SH-SY5Y (cell line): Measurements from ENCODE around the gene ITGB4.

ENCODE experiments used
- GATA2 ChIP-seq: IDR thresholded peaks from 2 replicates; pipeline ENCODE4 v1.6.1; 2011; ENCODE audit warnings: mild to moderate bottlenecking, low read depth, low read length
- GATA3 ChIP-seq: IDR thresholded peaks from 2 replicates; pipeline ENCODE4 v1.6.1; 2011; ENCODE audit warnings: low read depth, mild to moderate bottlenecking, low read length, moderate library complexity

Gene ITGB4

GRCh38 chr17:75720656-75721462 lies at the start of gene ITGB4:
TSS of gene ITGB4 (plus strand) at chr17:75721459. CDS start at chr17:75724704, 3,245 bp downstream.
- no peak for TF ChIP-seq GATA3
- TF ChIP-seq GATA2 = no peak

GRCh38 chr17:75672011-75672410 lies 49.2 kb upstream of the ITGB4 start:
- TF ChIP-seq GATA3 = no peak
- TF ChIP-seq GATA2 = no peak

GRCh38 chr17:75673487-75673886 lies 47.8 kb upstream of the ITGB4 start:
- no peak for TF ChIP-seq GATA2
- no peak for TF ChIP-seq GATA3

GRCh38 chr17:75676461-75676860 lies 44.8 kb upstream of the ITGB4 start:
- no peak for TF ChIP-seq GATA2
- no peak for TF ChIP-seq GATA3

- TF ChIP-seq GATA3 (no peak), GATA2 (no peak)
Measured at GRCh38 chr17:75679706-75680211, 41.5 kb upstream of the ITGB4 start.

GRCh38 chr17:75680431-75680830 lies 40.8 kb upstream of the ITGB4 start:
- no peak for TF ChIP-seq GATA3
- no peak for TF ChIP-seq GATA2

DNA sequence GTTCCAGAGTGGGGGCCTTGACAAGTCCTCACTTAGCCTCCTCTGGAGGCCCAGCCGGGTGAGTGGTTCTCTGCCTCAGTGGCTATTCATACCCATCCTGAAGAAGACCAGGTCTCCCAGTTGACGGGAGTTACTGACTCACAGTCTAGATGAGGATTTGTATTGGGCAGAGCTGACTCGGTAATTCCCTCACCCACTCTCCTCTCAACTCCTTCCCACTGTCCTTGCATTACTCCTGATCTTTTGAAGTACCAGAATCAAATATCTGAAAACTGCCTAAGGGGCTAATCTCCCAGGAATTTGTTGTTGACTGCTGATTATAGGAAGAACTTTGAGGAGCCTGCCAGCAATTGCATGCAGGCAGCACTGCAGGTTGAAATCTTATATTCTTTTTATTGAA lies 40.0 kb upstream of the ITGB4 start:
- TF ChIP-seq GATA3 (no peak), GATA2 (no peak)

DNA sequence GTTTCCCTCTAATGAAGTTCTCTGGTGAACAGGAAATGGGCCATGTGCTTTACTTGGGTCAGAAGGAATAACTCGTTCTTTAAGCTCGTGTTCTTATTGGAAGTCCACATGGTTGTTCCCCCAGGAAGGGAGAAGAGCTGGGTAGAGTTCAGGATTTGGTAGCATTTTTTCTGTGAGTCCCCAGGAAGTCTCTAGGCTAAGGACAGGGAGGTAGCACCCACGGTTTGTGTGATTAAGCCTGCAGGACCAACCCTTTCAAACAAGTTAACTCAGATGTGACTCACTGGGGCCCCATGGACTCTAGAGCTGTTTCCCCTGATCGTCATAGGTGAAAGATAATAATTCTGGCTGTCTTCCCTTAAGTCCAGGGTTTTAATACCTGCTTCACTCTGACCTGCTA lies 37.7 kb upstream of the ITGB4 start:
- TF ChIP-seq GATA3 (no peak), GATA2 (no peak)

DNA sequence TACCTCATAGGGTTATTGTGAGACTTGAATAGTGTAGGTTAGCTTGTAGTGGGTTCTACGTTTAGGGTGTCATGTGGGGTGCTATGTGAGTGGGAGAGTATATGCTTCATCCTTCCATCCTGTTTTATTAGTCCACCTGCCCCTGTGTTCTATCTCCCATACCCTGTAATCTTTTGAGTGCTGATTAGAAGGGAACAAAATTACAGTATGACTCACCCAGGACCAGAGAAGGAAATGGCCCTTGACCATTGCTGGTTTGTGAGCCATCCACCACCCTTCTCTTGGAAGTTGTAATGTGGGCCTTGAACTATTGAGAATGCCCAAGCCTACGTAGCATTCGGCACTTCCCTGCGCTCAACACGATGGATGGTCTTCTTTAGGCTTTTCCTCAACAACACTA lies 37.0 kb upstream of the ITGB4 start:
- TF ChIP-seq GATA2 (no peak), GATA3 (no peak)

DNA sequence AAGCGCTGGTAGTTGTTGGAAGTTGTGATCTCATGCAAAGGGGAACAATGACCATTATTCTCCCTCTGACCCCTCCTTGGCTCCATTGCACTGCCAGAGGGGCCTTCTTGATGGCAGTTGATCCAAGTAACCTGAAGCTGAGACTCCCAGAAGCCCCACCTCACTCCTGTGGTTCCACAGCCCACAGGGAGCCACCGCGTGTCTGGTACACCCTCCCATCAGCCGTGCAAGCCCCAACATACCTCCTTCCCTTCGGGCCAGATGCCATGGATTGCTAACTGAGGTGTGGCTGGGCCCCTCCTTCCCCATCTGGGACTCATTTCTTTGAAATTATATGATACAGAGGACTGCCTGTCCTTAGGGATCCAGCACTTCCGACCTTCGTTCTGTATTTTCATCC lies 36.3 kb upstream of the ITGB4 start:
- no peak for TF ChIP-seq GATA2
- no peak for TF ChIP-seq GATA3

- TF ChIP-seq GATA3 = no peak
- TF ChIP-seq GATA2 = no peak
Measured at GRCh38 chr17:75685499-75685898, 35.8 kb upstream of the ITGB4 start.

GRCh38 chr17:75688209-75688825 lies 32.9 kb upstream of the ITGB4 start:
- TF ChIP-seq GATA2 (no peak), GATA3 (no peak)

DNA sequence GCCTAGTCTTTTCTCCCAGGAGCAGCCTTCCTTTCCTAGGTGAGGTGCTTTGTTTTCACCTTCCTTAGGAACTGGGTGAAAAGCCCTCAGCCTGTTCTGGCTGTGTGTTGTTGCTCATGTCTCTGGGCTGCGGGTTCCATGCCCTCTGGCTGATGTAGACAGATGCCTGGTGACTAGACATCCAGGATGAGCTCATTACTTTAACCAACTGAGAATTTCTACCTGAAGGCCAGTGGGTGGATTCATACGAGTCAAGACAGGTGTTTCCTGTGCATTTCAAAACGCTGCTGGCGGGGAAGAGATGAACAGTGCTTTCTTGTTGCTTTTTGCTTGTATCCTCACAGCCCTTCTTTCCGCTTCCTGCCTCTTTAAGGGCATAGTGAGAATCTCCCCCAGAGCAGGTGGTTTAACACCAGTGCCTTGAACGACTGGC lies 31.8 kb upstream of the ITGB4 start:
- TF ChIP-seq GATA3 = no peak
- TF ChIP-seq GATA2 = no peak

DNA sequence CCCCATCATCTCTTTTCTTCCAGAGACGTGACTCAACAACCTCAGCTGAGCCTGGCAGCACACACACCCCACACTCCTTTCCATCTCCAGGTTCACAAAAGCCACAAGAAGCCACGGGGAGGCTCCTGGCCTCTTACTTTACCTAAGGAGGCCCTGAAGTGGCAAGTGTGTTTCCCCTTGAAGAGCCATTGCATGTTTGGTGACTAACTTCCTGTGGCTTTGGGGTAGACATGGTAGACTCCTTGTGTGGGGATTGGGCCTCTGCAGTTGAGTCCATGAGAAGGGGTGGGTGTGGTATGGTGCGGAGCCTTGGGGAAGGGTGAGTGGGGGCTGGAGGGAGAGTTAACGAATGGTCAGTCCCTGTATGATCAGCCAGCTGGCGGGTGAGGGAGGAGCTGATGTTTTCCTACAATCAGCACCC lies 29.9 kb upstream of the ITGB4 start:
- no peak for TF ChIP-seq GATA2
- no peak for TF ChIP-seq GATA3

DNA sequence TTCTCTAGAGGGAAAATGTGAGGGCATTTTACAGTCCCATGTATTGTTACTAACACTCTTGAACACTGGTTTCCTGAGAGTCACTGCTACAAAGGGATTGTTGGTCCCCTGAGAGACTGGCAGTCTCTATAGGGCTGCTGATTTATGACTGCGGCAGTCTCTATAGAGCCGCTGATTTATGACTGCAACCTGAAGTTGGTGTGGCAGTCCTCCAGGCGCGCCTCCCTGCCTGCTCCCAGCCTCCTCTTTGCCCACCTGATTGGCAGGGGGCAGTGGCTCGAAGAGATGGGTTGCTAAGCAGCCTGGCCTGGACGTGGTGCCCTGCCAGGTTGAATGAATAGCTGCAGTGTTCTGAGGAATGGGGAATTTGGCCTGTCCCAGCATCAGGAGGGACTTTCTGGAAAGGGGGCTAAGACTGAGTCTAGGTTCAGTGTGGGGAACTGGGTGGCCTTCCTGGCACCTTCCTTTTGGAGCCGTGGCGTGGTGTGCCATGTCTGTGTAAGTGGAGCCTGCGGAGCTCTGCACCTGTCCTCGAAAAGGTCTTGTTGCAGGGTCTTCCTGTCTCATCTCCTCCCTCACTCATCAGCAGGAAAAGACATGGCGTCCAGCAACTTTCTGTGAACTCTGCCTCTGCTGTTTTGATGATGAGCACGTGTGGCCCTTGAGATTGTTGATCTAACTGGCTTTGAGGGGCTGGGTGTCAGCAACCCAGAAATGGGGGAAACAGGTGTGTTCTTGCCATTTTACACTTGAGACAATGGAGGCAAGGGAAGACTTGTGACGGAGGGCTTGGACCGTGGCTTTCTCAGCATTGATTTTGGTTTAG lies 29.2 kb upstream of the ITGB4 start:
- TF ChIP-seq GATA2 (no peak), GATA3 (no peak)
